Endothelial cell of hepatic sinusoid (primary cell): Measurements from ENCODE around the gene CRIP3.

Experiments used
- in situ Hi-C: cut with HindIII; loops from 2 replicates; pipeline ENCODE4 v1.10.0; 2017; ENCODE audit warnings: low sequenced_read_pairs

Gene CRIP3

GRCh38 chr6:43258807-43259686, 49.6 kb downstream of the CRIP3 start:
- in situ Hi-C loops, result no loop called here

- in situ Hi-C loops, result no loop called here
Measured at GRCh38 chr6:43258180-43258579, 50.4 kb downstream of the CRIP3 start.

DNA sequence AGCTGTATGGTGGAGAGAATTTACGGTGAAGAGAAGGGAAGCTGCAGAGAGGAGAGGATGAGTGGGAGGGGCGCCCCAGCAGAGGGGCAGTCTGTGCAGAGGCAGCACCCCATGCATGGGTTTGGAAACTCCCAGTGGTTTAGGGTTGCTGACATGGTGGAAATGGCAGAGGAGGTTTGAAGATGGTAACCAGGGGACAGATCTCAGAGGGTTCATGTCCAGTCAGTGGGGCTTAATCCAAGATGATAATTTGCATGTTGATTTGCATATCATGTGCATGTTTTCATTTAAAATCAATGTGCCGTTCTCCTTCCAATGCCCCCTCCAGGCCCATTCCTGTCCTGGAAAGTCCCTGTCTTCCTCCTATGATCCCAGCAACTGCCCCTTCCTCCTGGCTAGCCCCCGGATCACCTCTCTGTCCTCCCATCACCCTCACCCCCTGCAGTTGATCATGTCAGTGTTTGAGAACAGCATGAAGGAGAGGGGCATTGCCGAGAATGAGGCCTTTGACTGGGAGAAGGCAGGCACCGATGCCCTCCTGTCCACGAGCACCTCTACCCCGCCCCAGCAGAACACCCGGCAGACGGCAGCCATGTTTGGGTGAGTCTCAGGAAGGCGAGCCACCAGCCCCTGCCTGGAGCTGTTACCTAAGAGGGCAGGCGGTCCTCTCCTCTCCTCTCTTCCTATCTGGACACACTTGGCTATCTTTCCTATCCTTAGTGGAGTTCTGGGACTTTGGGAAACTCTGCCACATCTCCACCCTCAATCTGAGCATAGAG, 51.1 kb downstream of the CRIP3 start:
- in situ Hi-C loops, result no loop called here

GRCh38 chr6:43256670-43257366, 51.8 kb downstream of the CRIP3 start:
- in situ Hi-C loops, result no loop called here
